Mesendoderm (in vitro differentiated cells): Measurements from ENCODE around the gene CSPG5. TPM values are rescaled to one million over a fixed set of nuclear protein-coding genes. Genes with fewer than 3 reads are reported as not detected.

ENCODE experiments used
- DNase-seq: peaks from one replicate; pipeline ENCODE4 v3.0.0; 2013
- H2AK5ac ChIP-seq: 2 replicates; pipeline ENCODE4 v1.6.1; 2013; ENCODE audit warnings: low read length, inconsistent platforms
- H2BK120ac ChIP-seq: 2 replicates; pipeline ENCODE4 v1.6.1; 2013; ENCODE audit warnings: low read depth, mild to moderate bottlenecking, low read length, moderate library complexity, mixed read lengths
- H2BK15ac ChIP-seq: replicated peaks from 2 replicates; pipeline ENCODE4 v1.6.1; 2013; ENCODE audit warnings: low read depth, mild to moderate bottlenecking, moderate library complexity
- H2BK5ac ChIP-seq: 2 replicates; pipeline ENCODE4 v1.6.1; 2013; ENCODE audit warnings: low read length, inconsistent platforms
- H3K18ac ChIP-seq: 2 replicates; pipeline ENCODE4 v1.6.1; 2013; ENCODE audit warnings: mild to moderate bottlenecking, low read length, mixed read lengths
- H3K23ac ChIP-seq: one replicate; pipeline ENCODE4 v1.6.1; 2013; ENCODE audit warnings: low read length
- H3K27ac ChIP-seq: 2 replicates; pipeline ENCODE4 v1.5.1; 2013; ENCODE audit warnings: low read depth, mild to moderate bottlenecking, inconsistent platforms, low read length, moderate library complexity
- H3K27me3 ChIP-seq: 2 replicates; pipeline ENCODE4 v1.6.1; 2013; ENCODE audit warnings: low read length, control low read depth, mild to moderate bottlenecking, inconsistent platforms; ENCODE audit not compliant: insufficient read depth, poor library complexity
- H3K36me3 ChIP-seq: 2 replicates; pipeline ENCODE4 v1.6.1; 2013; ENCODE audit warnings: low read length, inconsistent platforms; ENCODE audit not compliant: control insufficient read depth, insufficient read depth
- H3K4ac ChIP-seq: one replicate; pipeline ENCODE4 v1.6.1; 2013; ENCODE audit warnings: low read depth, mild to moderate bottlenecking, low read length, moderate library complexity
- H3K4me1 ChIP-seq: 2 replicates; pipeline ENCODE4 v1.6.1; 2013; ENCODE audit warnings: low read depth, low read length, inconsistent platforms; ENCODE audit not compliant: control insufficient read depth
- H3K4me2 ChIP-seq: 2 replicates; pipeline ENCODE4 v1.6.1; 2013; ENCODE audit warnings: low read length
- H3K4me3 ChIP-seq: 2 replicates; pipeline ENCODE4 v1.5.1; 2013; ENCODE audit warnings: mild to moderate bottlenecking, low read length
- H3K56ac ChIP-seq: one replicate; pipeline ENCODE4 v1.6.1; 2013; ENCODE audit warnings: low read length
- H3K79me1 ChIP-seq: 2 replicates; pipeline ENCODE4 v1.6.1; 2013; ENCODE audit warnings: low read length, inconsistent platforms
- H3K79me2 ChIP-seq: 2 replicates; pipeline ENCODE4 v1.6.1; 2013; ENCODE audit warnings: mild to moderate bottlenecking, low read length; ENCODE audit not compliant: control insufficient read depth, insufficient read depth
- H3K9ac ChIP-seq: 2 replicates; pipeline ENCODE4 v1.6.1; 2013; ENCODE audit warnings: low read length, inconsistent platforms
- H4K5ac ChIP-seq: one replicate; pipeline ENCODE4 v1.6.1; 2013; ENCODE audit warnings: low read length
- H4K8ac ChIP-seq: one replicate; pipeline ENCODE4 v1.6.1; 2013; ENCODE audit warnings: low read depth, mild to moderate bottlenecking, control low read depth, low read length, moderate library complexity
- WGBS: extraction: QIAGEN DNeasy Blood & Tissue Kit; methylation state at CpG from one replicate; pipeline ENCODE4 v1.1.7; 2013; ENCODE audit warnings: low lambda C conversion rate, missing lambda C conversion rate; ENCODE audit not compliant: insufficient coverage; ENCODE audit errors: extremely low coverage; 5-methylcytosine and 5-hydroxymethylcytosine counted together
- polyA plus RNA-seq, 2 experiments: library from polyadenylated mRNA; stranded (reverse); fragments of 200-250 nt; gene quantifications; one replicate each; pipeline ENCODE4 v1.2.3, GENCODE V29; 2013

Gene CSPG5, protein sequence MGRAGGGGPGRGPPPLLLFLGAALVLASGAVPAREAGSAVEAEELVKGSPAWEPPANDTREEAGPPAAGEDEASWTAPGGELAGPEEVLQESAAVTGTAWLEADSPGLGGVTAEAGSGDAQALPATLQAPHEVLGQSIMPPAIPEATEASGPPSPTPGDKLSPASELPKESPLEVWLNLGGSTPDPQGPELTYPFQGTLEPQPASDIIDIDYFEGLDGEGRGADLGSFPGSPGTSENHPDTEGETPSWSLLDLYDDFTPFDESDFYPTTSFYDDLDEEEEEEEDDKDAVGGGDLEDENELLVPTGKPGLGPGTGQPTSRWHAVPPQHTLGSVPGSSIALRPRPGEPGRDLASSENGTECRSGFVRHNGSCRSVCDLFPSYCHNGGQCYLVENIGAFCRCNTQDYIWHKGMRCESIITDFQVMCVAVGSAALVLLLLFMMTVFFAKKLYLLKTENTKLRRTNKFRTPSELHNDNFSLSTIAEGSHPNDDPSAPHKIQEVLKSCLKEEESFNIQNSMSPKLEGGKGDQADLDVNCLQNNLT
- polyA plus RNA-seq (2013, experiment 1 of 2), result 2.2 TPM
- 2.4 TPM for polyA plus RNA-seq (2013, experiment 2 of 2)

DNA sequence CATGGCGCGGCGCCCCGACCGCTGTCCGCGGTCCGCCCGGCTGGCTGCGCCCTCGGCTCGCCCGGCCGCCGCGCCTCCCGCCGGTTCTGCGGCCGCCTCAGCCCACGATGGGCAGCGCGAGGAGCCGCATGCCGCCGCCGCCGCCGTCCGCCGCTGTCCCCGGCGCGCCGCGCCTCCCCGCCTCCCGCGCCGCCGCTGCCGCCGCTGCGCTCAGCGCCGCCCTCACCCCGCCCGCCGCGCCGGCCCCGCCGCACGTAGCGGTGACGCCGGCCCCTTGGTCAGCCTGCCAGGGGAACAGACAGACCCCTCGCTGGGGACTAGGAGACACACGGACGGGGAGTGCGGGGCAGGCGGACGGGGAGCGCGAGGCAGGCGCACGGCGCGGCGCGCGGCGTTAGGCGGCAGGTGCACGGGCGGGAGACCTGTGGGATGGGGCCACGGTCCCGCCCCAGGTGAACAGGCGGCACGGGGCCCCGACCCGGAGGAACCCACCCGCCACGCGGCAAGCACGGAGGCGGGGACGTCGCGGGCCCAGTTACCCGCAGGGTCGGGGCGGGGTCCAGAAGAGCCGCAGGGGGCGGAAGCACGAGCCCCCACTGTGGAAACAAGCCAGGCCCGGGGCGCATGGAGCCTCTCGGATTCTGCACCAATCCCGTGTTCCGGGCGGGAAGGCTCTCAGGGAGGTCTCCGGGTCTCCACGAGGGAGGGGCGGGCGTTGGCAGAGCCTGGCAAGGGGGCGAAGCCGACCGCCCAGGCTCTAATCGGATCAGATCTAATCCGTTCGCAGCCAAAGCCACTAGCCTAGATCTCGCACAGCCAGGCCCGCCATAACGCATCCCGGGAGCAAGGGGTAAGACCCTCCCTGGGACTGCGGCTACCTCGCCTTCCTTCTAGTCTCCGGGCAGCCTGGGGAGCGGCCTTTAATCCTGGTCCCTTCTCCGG is at the start of gene CSPG5:
TSS of gene CSPG5 (minus strand) at position 175 of the 942 bp plus-strand sequence. CDS start at position 3, 172 bp downstream.
- Histone ChIP-seq H3K36me3 (no peaks in the 10 kb centered on the region), H3K27me3 (peaks cover 7% of the 10 kb centered on the region), H2BK15ac (no peak within 1 kb of the TSS), H4K5ac (no peak within 1 kb of the TSS), H3K4me3 (no peak within 1 kb of the TSS), H3K18ac (no peak within 1 kb of the TSS), H3K79me1 (no peaks in the 10 kb centered on the region), H3K27ac (no peak within 1 kb of the TSS), H3K4ac (no peak within 1 kb of the TSS), H2BK120ac (no peak within 1 kb of the TSS), H2AK5ac (no peak within 1 kb of the TSS), H4K8ac (no peak within 1 kb of the TSS), H3K79me2 (no peaks in the 10 kb centered on the region), H3K4me1 (no peaks in the 10 kb centered on the region), H3K9ac (peak within 1 kb of the TSS; percentile 32), H3K23ac (peak within 1 kb of the TSS; percentile 98), H2BK5ac (no peak within 1 kb of the TSS), H3K56ac (peak within 1 kb of the TSS; percentile 79), H3K4me2 (peak within 1 kb of the TSS; percentile 74)
- WGBS, result no CpG with 5 or more reads among the region's 121 CpGs
- DNase-seq, result no peak

DNA sequence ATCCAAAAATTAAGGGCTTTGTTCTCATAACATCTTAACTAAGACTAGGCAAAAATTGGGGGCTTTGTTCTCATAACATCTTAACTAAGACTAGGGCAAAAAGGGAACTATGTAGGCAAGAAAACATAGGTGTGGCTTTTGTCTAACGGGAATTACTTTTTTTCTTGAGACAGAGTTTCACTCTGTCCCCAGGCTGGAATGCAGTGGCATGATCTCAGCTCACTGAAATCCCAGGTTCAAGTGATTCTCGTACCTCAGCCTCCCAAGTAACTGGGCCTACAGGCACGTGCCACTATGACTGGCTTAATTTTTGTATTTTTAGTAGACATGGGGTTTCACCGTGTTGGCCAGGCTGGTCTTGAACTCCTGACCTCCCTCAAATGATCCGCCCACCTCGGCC is 49.8 kb upstream of the CSPG5 start:
- H3K23ac ChIP-seq, result no peak overlapping the region
- H3K4me2 ChIP-seq, result no peak overlapping the region
- no peak overlapping the region for H3K27ac ChIP-seq
- no peaks in the 10 kb centered on the region for H3K79me2 ChIP-seq
- no peak overlapping the region for H3K4ac ChIP-seq
- H3K9ac ChIP-seq, result no peak overlapping the region
- no CpG with 5 or more reads among the region's 6 CpGs for WGBS
- no peak overlapping the region for H2BK120ac ChIP-seq
- H3K4me1 ChIP-seq, result no peaks in the 10 kb centered on the region
- H3K56ac ChIP-seq, result no peak overlapping the region
- H2BK15ac ChIP-seq, result no peak overlapping the region
- DNase-seq, result peak; percentile 26
- peaks cover 3% of the 10 kb centered on the region for H3K36me3 ChIP-seq
- H3K4me3 ChIP-seq, result no peak overlapping the region
- H3K27me3 ChIP-seq, result no peaks in the 10 kb centered on the region
- no peak overlapping the region for H4K5ac ChIP-seq
- no peak overlapping the region for H2AK5ac ChIP-seq
- no peak overlapping the region for H4K8ac ChIP-seq
- no peak overlapping the region for H2BK5ac ChIP-seq
- no peak overlapping the region for H3K18ac ChIP-seq
- H3K79me1 ChIP-seq, result no peaks in the 10 kb centered on the region

DNA sequence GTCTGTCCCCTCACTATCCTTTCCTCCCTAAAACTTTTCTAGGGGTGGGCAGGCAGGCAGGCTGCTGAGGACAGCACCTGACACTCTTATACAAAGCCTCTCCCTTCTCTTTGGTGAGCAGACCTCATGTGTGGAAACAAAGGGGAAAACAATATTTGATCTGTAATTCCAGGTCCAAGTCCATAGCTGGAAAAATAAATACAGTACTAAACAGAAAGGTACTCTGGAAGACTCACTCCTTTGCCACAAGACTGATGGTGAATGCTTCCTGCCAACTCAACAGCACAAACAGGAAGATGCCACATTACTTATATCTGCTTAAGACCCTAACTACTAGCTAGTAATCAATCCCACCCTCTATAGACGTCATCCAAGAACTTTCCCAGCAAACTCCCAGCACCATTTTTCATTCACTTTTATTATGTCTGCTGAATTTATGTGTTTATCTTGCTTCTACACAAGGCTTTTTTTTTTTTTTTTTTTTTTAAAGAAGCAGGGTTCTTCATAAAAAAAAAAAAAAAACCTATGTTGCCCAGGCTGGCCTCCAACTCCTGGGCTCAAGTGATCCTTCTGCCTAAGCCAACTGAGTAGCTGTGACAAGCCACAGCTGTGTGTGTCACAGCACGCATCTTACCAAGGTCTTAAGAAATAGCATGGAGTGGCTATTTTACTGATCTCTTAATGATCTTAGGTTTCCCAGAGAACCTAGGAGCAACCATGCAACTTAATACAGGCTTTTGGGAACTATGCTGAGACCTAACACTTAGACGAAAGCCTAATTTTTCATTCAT is 44.2 kb upstream of the CSPG5 start:
- H3K27ac ChIP-seq, result no peak overlapping the region
- WGBS, result no CpG with 5 or more reads among the region's 3 CpGs
- H3K18ac ChIP-seq, result no peak overlapping the region
- H3K56ac ChIP-seq, result no peak overlapping the region
- no peak overlapping the region for H4K8ac ChIP-seq
- H3K79me2 ChIP-seq, result no peaks in the 10 kb centered on the region
- no peaks in the 10 kb centered on the region for H3K79me1 ChIP-seq
- no peak overlapping the region for H3K4me3 ChIP-seq
- H3K36me3 ChIP-seq, result peaks cover 14% of the 10 kb centered on the region
- H3K27me3 ChIP-seq, result no peaks in the 10 kb centered on the region
- no peak overlapping the region for H2BK15ac ChIP-seq
- no peak overlapping the region for H2BK5ac ChIP-seq
- no peak overlapping the region for H2AK5ac ChIP-seq
- H2BK120ac ChIP-seq, result no peak overlapping the region
- H3K23ac ChIP-seq, result no peak overlapping the region
- no peak overlapping the region for H3K9ac ChIP-seq
- H3K4ac ChIP-seq, result no peak overlapping the region
- no peak for DNase-seq
- no peaks in the 10 kb centered on the region for H3K4me1 ChIP-seq
- H4K5ac ChIP-seq, result no peak overlapping the region
- no peak overlapping the region for H3K4me2 ChIP-seq

DNA sequence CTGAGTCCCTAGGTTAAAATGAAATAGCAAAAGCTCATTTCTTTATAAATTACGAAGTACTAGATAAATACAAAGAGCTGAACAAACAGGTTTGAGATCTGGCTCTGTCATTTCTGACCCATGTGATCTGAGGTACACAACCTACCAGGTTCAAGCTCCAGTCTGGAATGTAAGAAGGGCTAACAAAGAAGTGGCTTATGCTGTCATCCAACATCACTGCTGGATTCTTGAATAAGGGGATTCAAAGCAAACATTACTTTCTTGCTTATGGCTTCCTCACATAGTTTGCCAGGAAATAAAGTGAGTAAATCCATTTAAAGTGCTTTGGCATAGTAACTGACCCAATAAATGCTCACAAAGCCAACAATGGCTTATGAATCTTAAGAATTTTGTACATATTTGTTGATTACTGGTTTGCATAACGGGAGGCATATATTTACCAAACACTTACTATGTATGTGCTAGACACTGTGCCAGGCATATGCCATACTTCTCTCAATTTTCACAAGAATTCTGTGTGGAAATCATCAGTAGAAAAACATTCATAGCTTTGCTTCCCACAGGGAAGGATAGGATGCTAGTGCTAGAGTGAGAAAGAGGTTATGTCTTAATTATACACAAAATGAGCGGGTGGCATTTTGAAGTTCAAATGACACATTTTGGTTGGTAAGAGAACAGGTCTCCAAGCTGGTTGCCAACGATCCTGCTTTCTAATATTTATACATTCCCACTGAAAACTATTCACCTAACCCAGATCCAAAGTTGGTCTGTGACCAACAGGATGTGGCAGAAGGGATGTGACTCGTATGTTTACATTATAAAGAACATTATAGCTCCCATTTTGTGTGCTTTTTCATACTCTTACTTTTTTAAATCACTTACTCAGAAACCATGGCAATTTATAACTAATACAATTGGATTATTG is 38.7 kb upstream of the CSPG5 start:
- H3K4me1 ChIP-seq, result no peaks in the 10 kb centered on the region
- H3K4me3 ChIP-seq, result no peak overlapping the region
- H4K8ac ChIP-seq, result no peak overlapping the region
- no peak overlapping the region for H3K18ac ChIP-seq
- H3K79me1 ChIP-seq, result no peaks in the 10 kb centered on the region
- H4K5ac ChIP-seq, result no peak overlapping the region
- H3K23ac ChIP-seq, result no peak overlapping the region
- no CpG with 5 or more reads among the region's 5 CpGs for WGBS
- H3K36me3 ChIP-seq, result peaks cover 8% of the 10 kb centered on the region
- no peaks in the 10 kb centered on the region for H3K79me2 ChIP-seq
- H3K9ac ChIP-seq, result no peak overlapping the region
- H3K27ac ChIP-seq, result no peak overlapping the region
- H2BK15ac ChIP-seq, result no peak overlapping the region
- H3K27me3 ChIP-seq, result no peaks in the 10 kb centered on the region
- no peak overlapping the region for H3K4ac ChIP-seq
- no peak for DNase-seq
- H2BK5ac ChIP-seq, result no peak overlapping the region
- H3K4me2 ChIP-seq, result no peak overlapping the region
- no peak overlapping the region for H2AK5ac ChIP-seq
- no peak overlapping the region for H3K56ac ChIP-seq
- no peak overlapping the region for H2BK120ac ChIP-seq
